Thyroid gland (tissue), 4 donors: Measurements from ENCODE around the gene HK3.

Experiments used
- POLR2A ChIP-seq, 2 donors: fragments of 450-650 bp; IDR thresholded peaks; one replicate each; pipeline ENCODE4 v1.6.1; 2017; ENCODE audit warnings: antibody characterized with exemption in 2 of 2, mild to moderate bottlenecking in 2 of 2, moderate library complexity in 1 of 2
- TF ChIP-seq, protein P1 (sequence below), 6 experiments: fragments of 200-600 bp in 3 of 6; fragments of 450-650 bp in 3 of 6; sonication (generic) in 3 of 6; IDR thresholded peaks; one replicate each; pipeline ENCODE4 v1.5.1; 2016 to 2019; ENCODE audit warnings: antibody characterized with exemption in 6 of 6, mild to moderate bottlenecking in 2 of 6, inconsistent platforms in 1 of 6, moderate library complexity in 1 of 6

DNA sequence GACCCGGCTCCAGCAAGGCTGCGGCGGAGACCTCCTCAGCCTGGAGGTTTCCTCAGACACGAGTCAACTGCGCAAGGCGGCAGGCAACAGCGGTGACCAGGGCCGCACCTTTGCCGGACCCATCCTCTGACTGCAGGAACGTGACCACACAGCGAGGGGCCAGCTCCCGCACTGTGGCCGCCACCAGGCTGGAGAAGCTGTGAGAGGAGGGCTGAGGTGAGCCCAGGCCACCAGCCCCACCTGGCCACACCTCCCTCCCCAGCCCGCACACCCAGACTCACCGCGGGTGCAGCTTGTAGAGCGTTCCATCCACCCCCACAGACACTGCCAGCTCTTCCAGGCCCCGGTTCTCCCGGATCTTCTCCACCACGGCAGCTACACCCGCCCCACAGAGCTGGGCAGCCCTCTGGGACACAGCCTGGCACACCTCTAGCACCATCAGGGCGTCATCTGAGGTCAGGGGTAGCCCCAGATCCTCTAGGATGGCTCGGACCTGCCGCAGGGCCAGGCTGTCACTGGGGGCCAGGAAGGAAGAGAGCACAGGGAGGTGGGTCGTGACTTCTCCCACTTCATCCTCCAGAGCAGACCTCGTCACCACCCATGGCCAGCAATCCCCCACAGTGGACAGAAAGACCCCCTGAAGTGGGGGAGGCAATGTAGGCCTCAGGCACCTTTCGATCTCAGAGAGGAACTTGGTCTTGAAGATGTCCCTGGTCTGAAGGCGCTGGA lies 18.0 kb downstream of the HK3 start:
- TF ChIP-seq, protein P1, sequence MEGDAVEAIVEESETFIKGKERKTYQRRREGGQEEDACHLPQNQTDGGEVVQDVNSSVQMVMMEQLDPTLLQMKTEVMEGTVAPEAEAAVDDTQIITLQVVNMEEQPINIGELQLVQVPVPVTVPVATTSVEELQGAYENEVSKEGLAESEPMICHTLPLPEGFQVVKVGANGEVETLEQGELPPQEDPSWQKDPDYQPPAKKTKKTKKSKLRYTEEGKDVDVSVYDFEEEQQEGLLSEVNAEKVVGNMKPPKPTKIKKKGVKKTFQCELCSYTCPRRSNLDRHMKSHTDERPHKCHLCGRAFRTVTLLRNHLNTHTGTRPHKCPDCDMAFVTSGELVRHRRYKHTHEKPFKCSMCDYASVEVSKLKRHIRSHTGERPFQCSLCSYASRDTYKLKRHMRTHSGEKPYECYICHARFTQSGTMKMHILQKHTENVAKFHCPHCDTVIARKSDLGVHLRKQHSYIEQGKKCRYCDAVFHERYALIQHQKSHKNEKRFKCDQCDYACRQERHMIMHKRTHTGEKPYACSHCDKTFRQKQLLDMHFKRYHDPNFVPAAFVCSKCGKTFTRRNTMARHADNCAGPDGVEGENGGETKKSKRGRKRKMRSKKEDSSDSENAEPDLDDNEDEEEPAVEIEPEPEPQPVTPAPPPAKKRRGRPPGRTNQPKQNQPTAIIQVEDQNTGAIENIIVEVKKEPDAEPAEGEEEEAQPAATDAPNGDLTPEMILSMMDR (IDR thresholded peaks at IDR 0.05) = no peak
- TF ChIP-seq POLR2A (IDR thresholded peaks at IDR 0.05) = no peak
